Measurements from ENCODE around the gene MADCAM1. TPM values are rescaled to one million over a fixed set of nuclear protein-coding genes. Genes with fewer than 3 reads are reported as not detected.
A peak's percentile ranks its signal among the peaks of the same experiment; 100 is the strongest.

The MADCAM1 gene
- total and polyA plus RNA-seq, 10 donors = 3.0 to 33.6 (median 5.6) TPM

- H3K36me3 ChIP-seq = peaks cover 0 to 10% (median 0%) of the 10 kb centered on the region in 6 donors
- TF ChIP-seq POLR2A (IDR thresholded peaks at IDR 0.05) (no peak), POLR2AphosphoS5 (IDR thresholded peaks at IDR 0.05) (peak in 2 of 3 donors; percentile 60 to 78)
- TF ChIP-seq, protein P1, sequence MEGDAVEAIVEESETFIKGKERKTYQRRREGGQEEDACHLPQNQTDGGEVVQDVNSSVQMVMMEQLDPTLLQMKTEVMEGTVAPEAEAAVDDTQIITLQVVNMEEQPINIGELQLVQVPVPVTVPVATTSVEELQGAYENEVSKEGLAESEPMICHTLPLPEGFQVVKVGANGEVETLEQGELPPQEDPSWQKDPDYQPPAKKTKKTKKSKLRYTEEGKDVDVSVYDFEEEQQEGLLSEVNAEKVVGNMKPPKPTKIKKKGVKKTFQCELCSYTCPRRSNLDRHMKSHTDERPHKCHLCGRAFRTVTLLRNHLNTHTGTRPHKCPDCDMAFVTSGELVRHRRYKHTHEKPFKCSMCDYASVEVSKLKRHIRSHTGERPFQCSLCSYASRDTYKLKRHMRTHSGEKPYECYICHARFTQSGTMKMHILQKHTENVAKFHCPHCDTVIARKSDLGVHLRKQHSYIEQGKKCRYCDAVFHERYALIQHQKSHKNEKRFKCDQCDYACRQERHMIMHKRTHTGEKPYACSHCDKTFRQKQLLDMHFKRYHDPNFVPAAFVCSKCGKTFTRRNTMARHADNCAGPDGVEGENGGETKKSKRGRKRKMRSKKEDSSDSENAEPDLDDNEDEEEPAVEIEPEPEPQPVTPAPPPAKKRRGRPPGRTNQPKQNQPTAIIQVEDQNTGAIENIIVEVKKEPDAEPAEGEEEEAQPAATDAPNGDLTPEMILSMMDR (IDR thresholded peaks at IDR 0.05 in 8 of 11, conservative IDR thresholded peaks at IDR 0.05 in 3 of 11) = peak; percentile 99 to 100 (median 99)
- no peaks in the 10 kb centered on the region for H3K27me3 ChIP-seq (replicated peaks in 1 of 7)
- 4 to 10% (median 6%) methylated on average over 18 to 21 of the region's 21 CpGs for WGBS, 5 donors
- intact Hi-C loops (cut with DNase I; ENCODE audit: low total_unique reads) = no loop called here
- H3K27ac ChIP-seq = peak overlapping the region; percentile 58 to 90 (median 84)
- peak; percentile 97 for DNase-seq
- peaks cover 15 to 69% (median 51%) of the 10 kb centered on the region in 6 donors for H3K4me1 ChIP-seq
- peak overlapping the region in 7 of 8 donors; percentile 5 to 62 (median 26) for H3K4me3 ChIP-seq
- no peaks in the 10 kb centered on the region for H3K9me3 ChIP-seq
Observed at GRCh38 chr19:510606-511100, 14.4 kb downstream of the MADCAM1 start.

- H3K27me3 ChIP-seq (replicated peaks in 1 of 7) = no peaks in the 10 kb centered on the region
- no peaks in the 10 kb centered on the region for H3K9me3 ChIP-seq
- intact Hi-C loops (cut with DNase I; ENCODE audit: low total_unique reads) = no loop called here
- peak; percentile 92 for DNase-seq
- peaks cover 0 to 10% (median 0%) of the 10 kb centered on the region in 6 donors for H3K36me3 ChIP-seq
- TF ChIP-seq POLR2AphosphoS5 (IDR thresholded peaks at IDR 0.05) (peak; percentile 66 to 78 (median 74)), POLR2A (IDR thresholded peaks at IDR 0.05) (no peak)
- 12 to 28% (median 20%) methylated on average over 24 to 30 of the region's 30 CpGs for WGBS, 5 donors
- peaks cover 14 to 63% (median 45%) of the 10 kb centered on the region in 6 donors for H3K4me1 ChIP-seq
- H3K27ac ChIP-seq = peak overlapping the region; percentile 58 to 90 (median 84)
- H3K4me3 ChIP-seq = peak overlapping the region in 7 of 8 donors; percentile 5 to 62 (median 26)
Observed at GRCh38 chr19:511101-511851, 15.0 kb downstream of the MADCAM1 start.

GRCh38 chr19:512547-513365 lies 16.5 kb downstream of the MADCAM1 start:
- DNase-seq = peak; percentile 81
- intact Hi-C loops (cut with DNase I; ENCODE audit: low total_unique reads) = no loop called here
- TF ChIP-seq, protein P1 (IDR thresholded peaks at IDR 0.05 in 8 of 11, conservative IDR thresholded peaks at IDR 0.05 in 3 of 11) = no peak
- TF ChIP-seq POLR2AphosphoS5 (IDR thresholded peaks at IDR 0.05) = peak; percentile 11 to 56 (median 30)
- H3K4me1 ChIP-seq = peaks cover 12 to 56% (median 37%) of the 10 kb centered on the region in 6 donors
- 57 to 72% (median 61%) methylated on average over 14 to 62 of the region's 62 CpGs for WGBS, 5 donors
- H3K4me3 ChIP-seq = no peak overlapping the region
- no peaks in the 10 kb centered on the region for H3K9me3 ChIP-seq
- peak overlapping the region in 4 of 8 donors; percentile 7 to 90 (median 86) for H3K27ac ChIP-seq
- H3K36me3 ChIP-seq = peaks cover 0 to 10% (median 0%) of the 10 kb centered on the region in 6 donors
- no peaks in the 10 kb centered on the region for H3K27me3 ChIP-seq (replicated peaks in 1 of 7)

DNA sequence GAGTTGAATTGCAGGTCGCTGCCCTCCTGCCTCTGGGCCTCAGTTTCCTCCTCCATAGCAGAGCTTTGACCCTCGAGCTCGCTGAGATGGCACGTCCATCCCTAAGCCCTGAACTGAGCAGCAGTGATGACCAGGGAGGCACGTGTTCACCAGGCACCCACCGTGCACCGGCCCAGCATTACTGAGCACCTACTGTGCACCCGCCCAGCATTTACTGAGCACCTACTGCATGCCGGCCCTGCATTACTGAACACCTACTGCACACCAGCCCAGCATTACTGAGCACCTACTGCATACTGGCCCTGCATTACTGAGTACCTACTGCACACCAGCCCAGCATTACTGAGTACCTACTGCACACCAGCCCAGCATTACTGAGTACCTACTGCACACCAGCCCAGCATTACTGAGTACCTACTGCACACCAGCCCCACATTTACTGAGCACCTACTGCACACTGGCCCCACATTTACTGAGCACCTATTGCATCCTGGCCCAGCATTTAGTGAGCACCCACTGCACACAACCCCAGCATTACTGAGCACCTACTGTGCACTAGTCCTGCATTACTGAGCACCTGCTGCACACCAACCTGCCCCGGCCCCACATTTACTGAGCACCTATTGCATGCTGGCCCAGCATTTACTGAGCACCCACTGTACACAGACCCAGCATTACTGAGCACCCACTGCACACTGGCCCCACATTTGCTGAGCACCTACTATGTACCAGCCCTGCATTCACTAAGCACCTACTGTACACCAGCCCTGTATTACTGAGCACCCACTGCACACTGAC lies 17.3 kb downstream of the MADCAM1 start:
- DNase-seq = no peak
- WGBS, 5 donors = 85 to 93% (median 88%) methylated on average over 10 of the region's 10 CpGs
- peak overlapping the region in 1 of 8 donors; percentile 7 for H3K27ac ChIP-seq
- TF ChIP-seq POLR2AphosphoS5 (IDR thresholded peaks at IDR 0.05) = no peak
- H3K9me3 ChIP-seq = no peaks in the 10 kb centered on the region
- H3K36me3 ChIP-seq = peaks cover 0 to 10% (median 0%) of the 10 kb centered on the region in 6 donors
- intact Hi-C loops (cut with DNase I; ENCODE audit: low total_unique reads) = no loop called here
- H3K4me3 ChIP-seq = no peak overlapping the region
- peaks cover 4 to 48% (median 29%) of the 10 kb centered on the region in 6 donors for H3K4me1 ChIP-seq
- no peaks in the 10 kb centered on the region for H3K27me3 ChIP-seq (replicated peaks in 1 of 7)

Data from spleen (tissue), 11 donors.